Measurements from ENCODE around the gene MAPKAPK2. TPM values are rescaled to one million over a fixed set of nuclear protein-coding genes. Genes with fewer than 3 reads are reported as not detected.
A peak's percentile ranks its signal among the peaks of the same experiment; 100 is the strongest.

Gene MAPKAPK2
- total RNA-seq, 4 donors from 2014 or later: 115 to 207 (median 140) TPM

- H3K4me1 ChIP-seq: peaks cover 88 to 92% of the 10 kb centered on the region in 2 donors
- ATAC-seq: no peak
These were observed 31.6 kb downstream of the MAPKAPK2 start for GRCh38 chr1:206716159-206716869.

GRCh38 chr1:206716870-206717673, 32.4 kb downstream of the MAPKAPK2 start:
- Histone ChIP-seq H3K4me3 (no peak overlapping the region), H3K27ac (peak overlapping the region; percentile 76 to 97 (median 85)), H3K36me3 (no peaks in the 10 kb centered on the region), H3K9me3 (no peaks in the 10 kb centered on the region), H3K4me1 (peaks cover 90% of the 10 kb centered on the region in 2 donors), H3K27me3 (no peaks in the 10 kb centered on the region)
- in situ Hi-C loops (cut with MboI; ENCODE audit: low sequenced_read_pairs in 4 of 4): loop anchor here in 2 of 4 donors (25.0 kb wide), 2 partner anchors 595 to 620 kb away; partner anchors contain the start of gene CD55 (in 1 of the 2)
- DNase-seq: no peak
- intact Hi-C loops (cut with DNase I; ENCODE audit: low total_unique reads): no loop called here
- TF ChIP-seq CTCF (IDR thresholded peaks at IDR 0.05 in 4 of 5, conservative IDR thresholded peaks at IDR 0.05 in 1 of 5) (no peak), POLR2A (IDR thresholded peaks at IDR 0.05) (no peak)
- no peak for ATAC-seq

More at GRCh38 chr1:206716159-206716869, 31.6 kb downstream of the MAPKAPK2 start:
- Histone ChIP-seq H3K4me3 (no peak overlapping the region), H3K27me3 (no peaks in the 10 kb centered on the region), H3K36me3 (no peaks in the 10 kb centered on the region), H3K9me3 (no peaks in the 10 kb centered on the region), H3K27ac (peak overlapping the region; percentile 76 to 97 (median 85))
- TF ChIP-seq POLR2A (IDR thresholded peaks at IDR 0.05) (no peak), CTCF (IDR thresholded peaks at IDR 0.05 in 4 of 5, conservative IDR thresholded peaks at IDR 0.05 in 1 of 5) (no peak)
- in situ Hi-C loops (cut with MboI; ENCODE audit: low sequenced_read_pairs in 4 of 4): loop anchor here in 2 of 4 donors (25.0 kb wide), 2 partner anchors 596 to 621 kb away; partner anchors contain the start of gene CD55 (in 1 of the 2)
- intact Hi-C loops (cut with DNase I; ENCODE audit: low total_unique reads): no loop called here
- no peak for DNase-seq

GRCh38 chr1:206717674-206717989, 32.9 kb downstream of the MAPKAPK2 start:
- Histone ChIP-seq H3K36me3 (no peaks in the 10 kb centered on the region), H3K4me1 (peaks cover 90% of the 10 kb centered on the region in 2 donors), H3K4me3 (no peak overlapping the region), H3K27me3 (no peaks in the 10 kb centered on the region), H3K9me3 (no peaks in the 10 kb centered on the region), H3K27ac (peak overlapping the region; percentile 76 to 97 (median 85))
- in situ Hi-C loops (cut with MboI; ENCODE audit: low sequenced_read_pairs in 4 of 4): loop anchor here in 2 of 4 donors (25.0 kb wide), 2 partner anchors 595 to 620 kb away; partner anchors contain the start of gene CD55 (in 1 of the 2)
- intact Hi-C loops (cut with DNase I; ENCODE audit: low total_unique reads): no loop called here
- TF ChIP-seq CTCF (IDR thresholded peaks at IDR 0.05 in 4 of 5, conservative IDR thresholded peaks at IDR 0.05 in 1 of 5) (no peak), POLR2A (IDR thresholded peaks at IDR 0.05) (no peak)
- ATAC-seq: no peak
- DNase-seq: no peak

GRCh38 chr1:206719169-206719839, 34.6 kb downstream of the MAPKAPK2 start:
- TF ChIP-seq CTCF (IDR thresholded peaks at IDR 0.05 in 4 of 5, conservative IDR thresholded peaks at IDR 0.05 in 1 of 5) (no peak), POLR2A (IDR thresholded peaks at IDR 0.05) (no peak)
- Histone ChIP-seq H3K9me3 (no peaks in the 10 kb centered on the region), H3K4me3 (no peak overlapping the region), H3K27me3 (no peaks in the 10 kb centered on the region), H3K4me1 (peaks cover 90% of the 10 kb centered on the region in 2 donors), H3K27ac (peak overlapping the region; percentile 81 to 95 (median 90)), H3K36me3 (no peaks in the 10 kb centered on the region)
- ATAC-seq: no peak
- intact Hi-C loops (cut with DNase I; ENCODE audit: low total_unique reads) (no loop called here), in situ Hi-C loops (cut with MboI; ENCODE audit: low sequenced_read_pairs in 4 of 4) (loop anchor here in 2 of 4 donors (25.0 kb wide), 2 partner anchors 593 to 618 kb away; partner anchors contain the start of gene CD55 (in 1 of the 2))
- DNase-seq: no peak
